Stimulated activated CD8-positive, alpha-beta memory T cell treated with anti-CD3 and anti-CD28 coated beads, Interleukin-12 subunit alpha, Interleukin-12 subunit beta, amount 100 ng/mL, for 4 hours (primary cell): ENCODE results near the gene TNRC6C.

Source experiments
- DNase-seq: peaks from one replicate; pipeline ENCODE4 v3.0.0-alpha.2; 2020; ENCODE audit warnings: low read depth

The TNRC6C gene, protein sequence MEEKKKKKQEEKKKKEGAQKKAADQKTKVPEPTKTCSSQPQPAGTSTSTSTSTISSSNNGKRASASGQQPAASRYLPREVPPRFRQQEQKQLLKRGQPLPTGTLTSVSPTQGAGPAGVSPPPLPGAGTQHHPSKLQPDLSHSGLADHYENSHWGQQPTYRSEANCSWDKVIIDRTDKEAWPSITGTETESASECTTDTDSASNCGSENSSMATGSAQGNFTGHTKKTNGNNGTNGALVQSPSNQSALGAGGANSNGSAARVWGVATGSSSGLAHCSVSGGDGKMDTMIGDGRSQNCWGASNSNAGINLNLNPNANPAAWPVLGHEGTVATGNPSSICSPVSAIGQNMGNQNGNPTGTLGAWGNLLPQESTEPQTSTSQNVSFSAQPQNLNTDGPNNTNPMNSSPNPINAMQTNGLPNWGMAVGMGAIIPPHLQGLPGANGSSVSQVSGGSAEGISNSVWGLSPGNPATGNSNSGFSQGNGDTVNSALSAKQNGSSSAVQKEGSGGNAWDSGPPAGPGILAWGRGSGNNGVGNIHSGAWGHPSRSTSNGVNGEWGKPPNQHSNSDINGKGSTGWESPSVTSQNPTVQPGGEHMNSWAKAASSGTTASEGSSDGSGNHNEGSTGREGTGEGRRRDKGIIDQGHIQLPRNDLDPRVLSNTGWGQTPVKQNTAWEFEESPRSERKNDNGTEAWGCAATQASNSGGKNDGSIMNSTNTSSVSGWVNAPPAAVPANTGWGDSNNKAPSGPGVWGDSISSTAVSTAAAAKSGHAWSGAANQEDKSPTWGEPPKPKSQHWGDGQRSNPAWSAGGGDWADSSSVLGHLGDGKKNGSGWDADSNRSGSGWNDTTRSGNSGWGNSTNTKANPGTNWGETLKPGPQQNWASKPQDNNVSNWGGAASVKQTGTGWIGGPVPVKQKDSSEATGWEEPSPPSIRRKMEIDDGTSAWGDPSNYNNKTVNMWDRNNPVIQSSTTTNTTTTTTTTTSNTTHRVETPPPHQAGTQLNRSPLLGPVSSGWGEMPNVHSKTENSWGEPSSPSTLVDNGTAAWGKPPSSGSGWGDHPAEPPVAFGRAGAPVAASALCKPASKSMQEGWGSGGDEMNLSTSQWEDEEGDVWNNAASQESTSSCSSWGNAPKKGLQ (N-terminal part only)

GRCh38 chr17:77957857-77958715 is at the start of gene TNRC6C:
Gene TNRC6C, plus strand, starts transcription at chr17:77958703. Its CDS starts 45,504 bp downstream, at chr17:78004207.
- DNase-seq, result peak; percentile 100

- DNase-seq, result no peak
Measured at GRCh38 chr17:77909236-77909635, 49.3 kb upstream of the TNRC6C start.

GRCh38 chr17:77909816-77910215 is 48.7 kb upstream of the TNRC6C start:
- DNase-seq, result no peak

DNA sequence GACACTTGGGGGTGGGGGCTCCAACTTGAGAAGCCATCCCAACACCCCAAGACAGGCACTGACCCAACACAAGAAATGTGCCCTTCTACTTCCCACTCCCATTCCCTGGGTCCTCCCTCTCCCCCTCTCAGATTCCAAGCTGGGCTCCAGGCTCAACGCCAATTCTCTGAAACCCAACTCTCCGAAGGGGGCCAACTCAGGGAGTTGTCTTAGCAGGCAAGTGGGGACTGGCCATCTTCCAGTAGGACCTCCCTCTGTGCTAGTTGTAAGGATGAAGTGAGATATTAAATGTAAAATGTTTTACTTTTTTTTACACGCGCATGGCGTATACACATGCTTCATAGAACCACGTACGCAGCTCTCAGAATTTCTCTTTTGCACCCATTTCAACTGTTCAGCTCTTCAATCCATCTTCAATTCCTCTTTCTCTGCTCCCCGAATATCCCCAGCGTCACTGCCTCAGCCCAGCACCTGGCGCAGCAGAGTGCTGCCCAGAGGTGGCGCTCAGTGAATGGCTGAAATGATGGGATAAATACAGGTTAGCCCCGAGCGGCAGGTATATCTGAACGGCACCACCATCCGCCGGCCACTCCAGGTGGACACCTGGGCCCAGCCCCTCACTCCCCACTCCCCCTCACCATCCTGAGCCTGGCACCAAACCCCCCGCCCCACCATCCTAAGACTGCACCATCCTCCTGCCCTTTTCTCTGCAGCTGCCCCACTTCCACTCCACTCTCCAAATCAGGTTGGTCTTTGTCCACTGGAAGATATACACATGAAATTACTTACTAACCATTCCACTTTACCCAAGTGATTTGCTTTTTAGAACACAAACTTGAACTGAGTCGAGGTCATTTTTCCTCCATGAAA is 43.9 kb upstream of the TNRC6C start:
- DNase-seq, result no peak

DNA sequence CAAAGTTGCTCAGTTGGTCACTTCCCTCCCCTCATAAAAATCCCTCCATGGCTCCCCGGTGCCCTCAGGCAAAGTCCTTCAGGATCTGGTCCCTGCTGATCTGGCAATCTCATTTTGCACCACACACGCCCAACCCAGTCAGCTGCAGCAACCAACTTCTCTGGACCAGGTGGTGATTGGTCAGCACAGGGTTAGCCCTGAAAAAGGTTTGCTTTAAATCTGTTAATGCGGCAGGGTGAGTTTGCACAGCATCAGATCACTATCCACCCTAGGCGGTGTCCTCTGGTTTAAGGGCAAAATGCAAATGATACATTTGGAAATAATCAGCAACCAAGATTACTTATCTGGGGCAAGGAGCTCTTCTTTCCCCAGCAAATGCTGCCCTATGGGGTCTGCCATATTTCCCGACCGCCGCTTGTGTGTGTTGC is 42.9 kb upstream of the TNRC6C start:
- no peak for DNase-seq

- no peak for DNase-seq
Measured at GRCh38 chr17:77916264-77916663, 42.2 kb upstream of the TNRC6C start.

GRCh38 chr17:77916703-77917481 is 41.6 kb upstream of the TNRC6C start:
- DNase-seq, result no peak

- no peak for DNase-seq
Measured at GRCh38 chr17:77919276-77919675, 39.2 kb upstream of the TNRC6C start.

- no peak for DNase-seq
Measured at GRCh38 chr17:77923135-77923534, 35.4 kb upstream of the TNRC6C start.

DNA sequence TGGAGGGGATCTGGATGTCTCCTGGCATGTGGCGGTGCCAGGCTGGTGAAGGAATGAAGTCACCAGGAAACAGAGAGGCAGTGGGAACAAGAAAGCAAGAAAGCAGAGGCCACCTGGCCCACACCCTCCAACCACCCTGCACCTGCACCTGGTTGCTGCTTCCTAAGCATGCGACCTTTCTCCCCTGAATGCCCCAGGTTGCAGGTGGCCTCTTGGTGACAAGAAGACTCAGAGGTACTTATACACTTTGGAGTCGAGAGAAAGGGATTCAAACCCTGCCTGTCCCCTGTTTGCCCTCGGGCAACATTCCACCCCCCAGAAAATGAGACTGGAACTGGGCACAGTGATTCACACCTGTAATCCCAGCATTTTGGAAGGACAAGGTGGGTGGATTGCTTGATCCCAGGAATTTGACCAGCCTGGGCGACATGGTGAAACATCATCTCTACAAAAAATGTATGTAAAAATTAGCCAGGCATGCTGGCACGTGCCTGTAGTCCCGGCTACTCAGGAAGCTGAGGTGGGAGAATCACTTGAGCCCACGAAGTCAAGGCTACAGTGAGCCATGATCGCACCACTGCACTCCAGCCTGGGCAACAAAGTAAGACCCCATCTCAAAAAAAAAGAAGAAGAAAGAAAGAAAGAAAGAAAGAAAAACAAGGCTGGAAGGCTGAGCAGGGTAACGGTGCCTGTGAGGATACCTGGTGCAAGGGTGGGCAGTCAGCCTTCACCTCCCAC is 34.6 kb upstream of the TNRC6C start:
- DNase-seq, result no peak

DNA sequence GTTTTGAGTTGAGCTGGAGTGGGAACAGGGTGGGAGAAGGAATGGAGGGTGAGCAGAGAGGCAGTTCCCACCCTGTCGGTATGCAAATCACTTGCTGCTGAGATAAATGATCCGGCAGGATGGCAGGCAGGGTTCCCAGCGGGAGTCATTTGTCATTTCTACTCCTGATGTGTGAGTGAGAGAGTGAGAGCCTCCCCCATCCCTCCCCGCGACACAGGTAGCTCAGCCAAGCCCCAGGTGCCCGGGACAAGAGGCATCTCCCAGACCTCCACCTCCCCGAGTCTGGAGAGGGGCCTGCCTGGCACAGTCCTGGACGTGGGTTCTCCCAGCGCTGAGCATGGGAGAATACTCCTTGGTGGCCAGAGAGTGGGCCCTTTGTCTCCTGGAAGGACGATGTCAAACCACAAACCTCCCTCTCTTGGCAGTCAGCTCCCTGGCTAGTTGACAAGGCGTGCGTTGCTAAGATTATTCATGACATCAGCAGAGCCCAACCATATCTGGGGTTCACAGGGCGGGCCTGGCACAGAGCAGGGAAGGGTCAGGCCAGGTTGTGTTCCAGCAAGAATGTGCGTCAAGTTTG is 33.7 kb upstream of the TNRC6C start:
- no peak for DNase-seq

GRCh38 chr17:77925831-77926543 is 32.5 kb upstream of the TNRC6C start:
- no peak for DNase-seq

GRCh38 chr17:77926981-77927380 is 31.5 kb upstream of the TNRC6C start:
- no peak for DNase-seq

- no peak for DNase-seq
Measured at GRCh38 chr17:77927777-77928518, 30.6 kb upstream of the TNRC6C start.

- no peak for DNase-seq
Measured at GRCh38 chr17:77928519-77929179, 29.9 kb upstream of the TNRC6C start.

DNA sequence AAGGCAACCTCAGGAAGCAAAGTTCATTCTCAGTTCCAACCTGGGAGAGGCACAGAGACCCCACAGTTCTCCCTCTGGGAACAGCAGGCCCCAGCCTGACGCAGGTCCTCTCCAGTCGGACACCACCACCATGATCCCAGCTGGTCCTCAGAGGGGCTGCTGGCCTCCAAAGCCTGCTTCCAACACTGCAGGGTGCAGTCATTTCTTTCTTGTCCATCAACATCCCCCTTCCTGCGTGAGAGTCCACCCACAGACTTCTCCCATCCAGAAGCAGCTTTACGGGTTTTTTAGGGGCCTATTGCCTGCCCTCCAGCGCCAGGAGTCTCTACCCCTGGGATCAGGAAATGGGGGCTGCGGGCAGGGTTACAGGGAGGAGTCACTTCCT is 29.3 kb upstream of the TNRC6C start:
- no peak for DNase-seq
